Lower leg skin (tissue), 3 donors: ENCODE results near the gene HMGXB3.

Experiments
- CTCF ChIP-seq, 3 donors: fragments of 450-650 bp; IDR thresholded peaks; one replicate each; pipeline ENCODE4 v1.5.1; 2016; ENCODE audit warnings: antibody characterized with exemption in 3 of 3, mild to moderate bottlenecking in 3 of 3, moderate library complexity in 2 of 3
- POLR2A ChIP-seq, 2 donors: fragments of 450-650 bp; IDR thresholded peaks; one replicate each; pipeline ENCODE4 v1.6.1; 2016 to 2017; ENCODE audit warnings: antibody characterized with exemption in 2 of 2, mild to moderate bottlenecking in 1 of 2, moderate library complexity in 1 of 2

GRCh38 chr5:150062216-150062922, 61.8 kb downstream of the HMGXB3 start:
- TF ChIP-seq CTCF (IDR thresholded peaks at IDR 0.05) (no peak), POLR2A (IDR thresholded peaks at IDR 0.05) (no peak)
